ENCODE results near the gene KIF2B. TPM values are rescaled to one million over a fixed set of nuclear protein-coding genes. Genes with fewer than 3 reads are reported as not detected.

Gene KIF2B
- total and polyA plus RNA-seq, 8 donors = not detected

DNA sequence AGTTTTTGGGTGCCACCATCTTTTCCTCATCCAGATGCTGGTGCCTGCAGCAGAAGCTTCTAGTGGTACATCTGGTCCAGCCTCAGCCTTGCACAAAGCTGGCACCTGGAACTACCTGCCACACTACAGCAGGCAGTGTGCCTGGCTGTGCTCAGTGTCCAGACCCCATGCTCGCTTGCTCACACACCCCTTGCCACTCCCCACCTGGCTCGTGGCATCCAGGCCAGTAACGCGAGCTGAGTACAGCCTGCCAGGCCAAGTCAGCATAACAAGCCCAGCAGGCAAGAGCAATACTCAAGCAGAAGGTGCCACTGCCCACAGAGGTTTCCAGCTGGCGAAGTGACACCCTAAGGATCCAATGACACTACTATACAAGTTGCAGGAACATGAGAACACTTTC, 29.7 kb upstream of the KIF2B start:
- Histone ChIP-seq H3K27ac (no peak overlapping the region), H3K4me3 (no peak overlapping the region), H3K9me3 (peaks cover 0 to 4% (median 1%) of the 10 kb centered on the region in 4 donors), H3K27me3 (no peaks in the 10 kb centered on the region), H3K4me1 (no peaks in the 10 kb centered on the region), H3K36me3 (no peaks in the 10 kb centered on the region)
- WGBS, 5 donors = 71 to 91% (median 82%) methylated on average over 5 of the region's 5 CpGs
- DNase-seq = no peak
- intact Hi-C loops (cut with DNase I; ENCODE audit: low total_unique reads) = no loop called here
- TF ChIP-seq EP300 (IDR thresholded peaks at IDR 0.05) = no peak
- TF ChIP-seq, protein P1, sequence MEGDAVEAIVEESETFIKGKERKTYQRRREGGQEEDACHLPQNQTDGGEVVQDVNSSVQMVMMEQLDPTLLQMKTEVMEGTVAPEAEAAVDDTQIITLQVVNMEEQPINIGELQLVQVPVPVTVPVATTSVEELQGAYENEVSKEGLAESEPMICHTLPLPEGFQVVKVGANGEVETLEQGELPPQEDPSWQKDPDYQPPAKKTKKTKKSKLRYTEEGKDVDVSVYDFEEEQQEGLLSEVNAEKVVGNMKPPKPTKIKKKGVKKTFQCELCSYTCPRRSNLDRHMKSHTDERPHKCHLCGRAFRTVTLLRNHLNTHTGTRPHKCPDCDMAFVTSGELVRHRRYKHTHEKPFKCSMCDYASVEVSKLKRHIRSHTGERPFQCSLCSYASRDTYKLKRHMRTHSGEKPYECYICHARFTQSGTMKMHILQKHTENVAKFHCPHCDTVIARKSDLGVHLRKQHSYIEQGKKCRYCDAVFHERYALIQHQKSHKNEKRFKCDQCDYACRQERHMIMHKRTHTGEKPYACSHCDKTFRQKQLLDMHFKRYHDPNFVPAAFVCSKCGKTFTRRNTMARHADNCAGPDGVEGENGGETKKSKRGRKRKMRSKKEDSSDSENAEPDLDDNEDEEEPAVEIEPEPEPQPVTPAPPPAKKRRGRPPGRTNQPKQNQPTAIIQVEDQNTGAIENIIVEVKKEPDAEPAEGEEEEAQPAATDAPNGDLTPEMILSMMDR (IDR thresholded peaks at IDR 0.05) = no peak
- TF ChIP-seq POLR2AphosphoS5 (IDR thresholded peaks at IDR 0.05) = no peak
- no peak for TF ChIP-seq POLR2A (IDR thresholded peaks at IDR 0.05)

DNA sequence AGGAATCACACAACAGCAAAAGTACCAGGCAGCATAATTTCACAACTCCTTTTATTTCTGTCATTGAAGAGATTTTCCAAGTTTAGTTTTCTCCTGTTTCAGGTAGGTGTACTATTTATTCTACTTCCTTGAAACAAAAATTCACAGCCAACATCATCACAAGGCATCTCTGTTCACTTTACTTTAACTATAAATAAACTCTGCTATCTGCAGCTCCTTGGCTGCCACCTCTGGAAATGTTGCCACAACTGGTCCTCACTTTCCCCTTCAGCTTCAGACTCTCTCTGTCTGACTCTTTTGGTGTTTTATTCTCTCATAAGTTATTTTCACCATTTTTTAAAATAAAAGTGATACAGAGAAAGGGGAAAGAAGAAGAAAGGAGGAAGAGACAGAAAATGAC, 27.9 kb upstream of the KIF2B start:
- no peak for DNase-seq
- Histone ChIP-seq H3K9me3 (peaks cover 0 to 4% (median 1%) of the 10 kb centered on the region in 4 donors), H3K4me1 (no peaks in the 10 kb centered on the region), H3K27me3 (no peaks in the 10 kb centered on the region), H3K36me3 (no peaks in the 10 kb centered on the region), H3K4me3 (no peak overlapping the region), H3K27ac (no peak overlapping the region)
- no peak for TF ChIP-seq POLR2A (IDR thresholded peaks at IDR 0.05)
- TF ChIP-seq POLR2AphosphoS5 (IDR thresholded peaks at IDR 0.05) = no peak
- TF ChIP-seq, protein P1 (IDR thresholded peaks at IDR 0.05) = no peak
- TF ChIP-seq EP300 (IDR thresholded peaks at IDR 0.05) = no peak
- intact Hi-C loops (cut with DNase I; ENCODE audit: low total_unique reads) = no loop called here

DNA sequence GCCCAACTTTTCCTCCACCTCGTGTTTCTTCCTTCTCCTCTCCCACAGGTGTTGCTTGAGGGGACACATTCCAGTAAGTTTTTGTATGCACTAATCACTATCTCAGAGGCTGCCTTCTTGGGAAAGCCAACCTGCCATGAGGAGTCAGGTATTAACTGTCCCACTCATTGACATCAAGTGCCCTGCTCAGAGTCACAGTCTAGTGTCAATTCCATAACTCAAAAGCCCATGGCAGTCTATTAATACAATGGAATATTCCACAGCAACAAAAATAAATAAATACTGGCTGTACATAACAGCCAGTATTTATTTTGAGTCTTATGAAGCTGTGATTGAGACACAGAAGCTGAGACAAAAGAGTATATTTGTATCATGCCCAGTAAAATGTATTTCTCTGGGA, 26.1 kb upstream of the KIF2B start:
- no peak for DNase-seq
- Histone ChIP-seq H3K27ac (no peak overlapping the region), H3K4me1 (no peaks in the 10 kb centered on the region), H3K4me3 (no peak overlapping the region), H3K27me3 (no peaks in the 10 kb centered on the region), H3K9me3 (peaks cover 0 to 4% (median under 1%) of the 10 kb centered on the region in 4 donors), H3K36me3 (no peaks in the 10 kb centered on the region)
- no peak for TF ChIP-seq POLR2AphosphoS5 (IDR thresholded peaks at IDR 0.05)
- TF ChIP-seq EP300 (IDR thresholded peaks at IDR 0.05) = no peak
- no peak for TF ChIP-seq POLR2A (IDR thresholded peaks at IDR 0.05)
- TF ChIP-seq, protein P1 (IDR thresholded peaks at IDR 0.05) = no peak
- intact Hi-C loops (cut with DNase I; ENCODE audit: low total_unique reads) = no loop called here
- WGBS, 5 donors = 27 to 52% (median 33%) methylated on average over 1 of the region's 1 CpG

DNA sequence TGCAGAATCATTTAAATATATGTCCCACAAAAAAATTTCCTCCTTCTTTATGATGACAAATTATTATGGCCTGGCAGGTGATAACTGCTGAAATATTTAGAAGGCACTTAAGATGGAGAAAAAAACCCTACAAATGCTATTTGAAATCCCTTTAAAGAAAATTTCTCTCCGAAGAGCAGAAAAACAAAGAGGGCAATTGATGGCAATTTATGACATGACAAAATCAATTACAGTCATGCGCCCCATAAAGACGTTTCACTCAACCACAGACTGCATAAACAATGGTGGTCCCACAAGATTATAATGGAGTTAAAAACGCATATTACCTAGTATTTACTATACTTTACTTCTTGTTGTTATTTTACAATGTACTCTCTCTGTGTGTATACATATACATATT, 25.2 kb upstream of the KIF2B start:
- TF ChIP-seq EP300 (IDR thresholded peaks at IDR 0.05) (no peak), POLR2A (IDR thresholded peaks at IDR 0.05) (no peak), POLR2AphosphoS5 (IDR thresholded peaks at IDR 0.05) (no peak)
- TF ChIP-seq, protein P1 (IDR thresholded peaks at IDR 0.05) = no peak
- WGBS, 5 donors = 53 to 66% (median 62%) methylated on average over 4 of the region's 4 CpGs
- Histone ChIP-seq H3K27me3 (no peaks in the 10 kb centered on the region), H3K27ac (no peak overlapping the region), H3K9me3 (no peaks in the 10 kb centered on the region), H3K4me1 (no peaks in the 10 kb centered on the region), H3K36me3 (no peaks in the 10 kb centered on the region), H3K4me3 (no peak overlapping the region)
- DNase-seq = no peak
- intact Hi-C loops (cut with DNase I; ENCODE audit: low total_unique reads) = no loop called here
